Activated gamma-delta T cell treated with Interleukin-2 at 50 U/mL for 16 hours (primary cell): ENCODE data around the gene WLS.

Source experiments
- DNase-seq: peaks from one replicate; pipeline ENCODE4 v3.0.0-alpha.2; 2020

The WLS gene

GRCh38 chr1:68078647-68079046, 153.7 kb downstream of the WLS start:
- no peak for DNase-seq
